HG02642 (cell line): Measurements from ENCODE around the gene DISC1.
"Not testable (repeated sequence)": the region's sequence is repeated elsewhere in the genome, so short reads cannot be mapped to it uniquely, and the experiment has no call there.

Experiments
- ATAC-seq: cut with Tn5 transposase; IDR thresholded peaks from one replicate; pipeline ENCODE4 v1.9.1; 2021; ENCODE audit warnings: mild to moderate bottlenecking; ENCODE audit not compliant: unreplicated experiment, poor library complexity

The DISC1 gene

DNA sequence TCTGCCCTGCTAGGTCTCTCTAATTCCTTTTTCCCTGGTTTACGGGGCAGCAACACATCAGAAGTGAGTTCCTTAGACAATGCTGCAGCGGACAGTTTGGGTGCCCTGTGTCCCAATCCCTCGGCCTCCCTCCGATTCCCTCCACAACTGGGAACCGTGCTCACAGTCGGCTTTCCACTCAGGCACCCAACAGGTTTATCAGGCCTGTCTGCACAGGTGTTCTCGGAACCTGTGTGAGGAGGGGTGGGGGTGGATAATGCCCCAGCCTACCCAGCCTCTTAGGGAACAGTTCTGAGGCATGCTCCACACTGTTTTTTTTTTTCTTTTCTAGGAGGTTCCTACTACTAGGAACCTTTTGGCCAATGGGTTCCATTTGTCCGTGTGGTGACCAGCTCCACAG lies 131.2 kb downstream of the DISC1 start:
- no peak for ATAC-seq

- ATAC-seq = no peak
These were observed 134.7 kb downstream of the DISC1 start for GRCh38 chr1:231761252-231761651.

- ATAC-seq = no peak
These were observed 135.4 kb downstream of the DISC1 start for GRCh38 chr1:231761747-231762541.

DNA sequence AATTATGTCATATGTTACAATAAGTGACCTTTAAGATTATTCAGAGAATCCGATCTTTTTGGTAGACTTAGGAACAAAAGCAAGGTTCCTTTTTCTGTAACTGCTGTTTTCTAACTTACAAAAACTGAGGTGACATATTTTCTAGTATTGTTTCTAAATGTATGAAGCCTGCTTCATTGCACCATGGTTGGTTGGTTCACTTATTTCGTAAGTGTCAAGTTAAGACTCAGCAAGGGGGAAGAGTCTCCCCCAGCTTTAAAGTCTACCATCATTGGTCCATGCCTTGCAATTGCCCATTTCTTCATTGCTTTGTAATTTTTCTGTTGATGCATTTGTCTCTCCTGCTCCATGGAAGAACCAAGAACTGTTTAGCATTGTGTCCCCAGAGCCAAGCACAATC lies 136.9 kb downstream of the DISC1 start:
- no peak for ATAC-seq

GRCh38 chr1:231765825-231766224 lies 139.2 kb downstream of the DISC1 start:
- ATAC-seq = not testable (repeated sequence)

DNA sequence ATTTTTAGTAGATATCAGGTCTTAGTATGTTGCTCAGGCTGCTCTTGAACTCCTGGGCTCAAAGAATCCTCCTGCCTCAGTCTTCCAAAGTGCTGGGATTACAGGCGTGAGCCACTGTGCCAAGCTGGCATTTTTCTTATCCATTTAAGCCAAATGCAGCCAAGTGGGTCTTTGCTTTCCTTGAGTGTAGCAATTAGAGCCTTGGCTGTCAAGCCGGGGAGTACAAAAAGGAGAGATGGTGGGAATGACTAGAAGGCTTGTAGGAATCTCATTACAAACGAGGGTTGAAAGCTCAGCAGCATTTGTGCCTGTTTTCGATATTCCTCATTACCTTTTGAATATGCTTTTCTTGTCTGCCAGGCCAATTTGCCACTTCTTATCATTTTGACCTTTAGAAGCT lies 140.9 kb downstream of the DISC1 start:
- ATAC-seq = no peak

DNA sequence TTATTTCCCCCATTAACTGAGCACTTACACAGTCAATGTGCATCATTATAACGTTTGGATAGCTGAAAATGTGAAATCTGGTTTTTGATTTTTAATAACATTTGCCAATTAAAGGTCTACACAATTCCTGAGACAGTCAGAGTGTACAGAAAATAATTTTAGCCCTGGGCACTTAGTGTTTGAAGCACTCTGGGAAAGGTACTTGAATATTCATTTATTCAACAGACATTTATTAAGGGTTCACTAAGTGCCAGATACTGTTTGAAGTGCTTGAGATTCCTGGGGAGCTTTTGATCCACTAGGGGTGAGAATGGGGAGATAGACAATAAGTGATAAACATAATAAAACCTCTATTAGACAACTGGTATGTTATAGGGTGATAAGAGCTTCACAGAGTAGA lies 141.8 kb downstream of the DISC1 start:
- ATAC-seq = no peak

GRCh38 chr1:231770506-231771175 lies 144.1 kb downstream of the DISC1 start:
- ATAC-seq = no peak

GRCh38 chr1:231774719-231775335 lies 148.2 kb downstream of the DISC1 start:
- no peak for ATAC-seq

DNA sequence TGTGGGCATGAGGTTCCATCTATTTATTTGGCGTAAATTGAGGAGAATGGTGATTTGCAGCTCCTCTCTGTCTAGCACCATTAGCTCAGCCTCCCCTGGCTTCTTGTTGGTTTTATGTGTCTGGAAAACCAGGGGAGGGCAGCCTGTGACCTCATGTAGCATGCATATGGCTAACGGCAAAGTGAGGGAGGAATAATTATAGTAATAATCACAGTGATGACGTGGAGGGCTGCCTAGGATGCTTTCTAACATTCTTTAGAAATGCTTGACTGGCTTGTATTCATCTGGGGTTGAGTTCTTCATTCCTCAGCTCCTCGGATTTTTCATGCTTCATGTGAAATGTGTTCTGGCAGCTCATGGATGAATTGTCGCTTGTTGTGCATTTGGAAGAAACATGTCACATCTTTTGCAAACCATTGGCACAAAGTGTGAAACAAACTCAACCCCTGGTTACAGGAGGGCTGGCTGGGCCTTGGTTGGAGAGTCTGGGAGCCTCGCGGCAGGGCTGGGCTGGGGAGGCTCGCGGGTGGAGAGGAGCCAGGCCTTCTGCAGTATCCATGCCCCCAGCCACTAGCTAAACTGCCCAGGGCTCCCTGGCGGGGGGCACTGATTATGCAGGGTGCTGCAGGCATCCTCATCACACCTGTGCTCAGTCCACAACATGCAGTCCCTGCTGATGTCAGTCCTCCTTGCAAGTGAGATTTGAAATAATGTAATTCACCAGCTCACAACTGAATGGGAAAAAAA lies 149.6 kb downstream of the DISC1 start:
- ATAC-seq = no peak

DNA sequence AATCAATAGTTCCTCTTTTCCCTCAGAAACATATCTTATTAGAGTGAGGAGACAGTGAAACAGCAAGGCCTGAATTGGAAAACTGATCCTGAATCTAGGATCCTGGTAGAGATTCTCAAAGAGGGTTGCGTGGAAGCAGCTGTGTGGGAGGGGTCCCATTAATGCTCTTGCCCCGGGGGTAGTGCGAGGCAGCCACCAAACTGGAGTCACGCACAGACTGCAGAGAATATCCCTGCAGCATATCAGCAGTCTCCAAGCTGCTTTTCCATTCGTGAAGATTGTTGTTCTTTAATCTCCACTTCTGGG lies 150.1 kb downstream of the DISC1 start:
- no peak for ATAC-seq

GRCh38 chr1:231778009-231778719 lies 151.6 kb downstream of the DISC1 start:
- no peak for ATAC-seq

GRCh38 chr1:231779081-231779480 lies 152.5 kb downstream of the DISC1 start:
- ATAC-seq = no peak

DNA sequence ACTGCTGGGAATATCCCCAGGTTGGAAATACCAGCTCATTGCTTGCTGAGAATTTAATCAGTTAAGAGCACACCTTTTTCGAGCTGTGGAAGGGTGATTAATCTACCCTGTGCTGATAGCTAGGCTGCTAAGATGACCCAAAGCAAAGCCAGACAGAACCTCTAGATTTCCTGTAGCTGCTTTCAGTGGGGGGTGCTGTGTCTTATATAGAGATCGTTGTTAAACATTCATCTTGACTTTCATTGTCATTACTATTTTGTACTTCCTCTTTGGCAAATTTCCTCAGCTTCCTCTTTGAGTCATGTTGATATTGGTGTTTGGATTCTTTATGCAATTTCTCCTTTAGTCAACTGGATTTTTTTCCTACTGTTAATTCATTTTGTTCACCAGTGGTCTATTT lies 155.3 kb downstream of the DISC1 start:
- ATAC-seq = no peak

DNA sequence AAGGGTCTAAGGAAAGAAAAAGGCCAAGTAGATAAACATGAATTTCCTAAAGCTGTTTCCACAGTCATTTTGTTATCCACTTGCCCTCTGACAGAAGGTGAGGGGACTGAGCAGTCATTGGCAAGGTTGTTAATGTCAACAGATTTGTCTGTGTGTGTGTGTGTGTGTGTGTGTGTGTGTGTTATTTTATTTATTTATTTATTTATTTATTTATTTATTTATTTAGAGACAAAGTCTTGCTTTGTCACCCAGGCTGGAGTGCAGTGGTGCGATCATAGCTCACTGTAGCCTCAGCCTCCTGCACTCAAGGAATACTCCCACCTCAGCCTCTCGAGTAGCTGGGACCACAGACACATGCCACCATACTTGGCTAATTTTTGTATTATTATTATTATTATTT lies 158.5 kb downstream of the DISC1 start:
- ATAC-seq = not testable (repeated sequence)

DNA sequence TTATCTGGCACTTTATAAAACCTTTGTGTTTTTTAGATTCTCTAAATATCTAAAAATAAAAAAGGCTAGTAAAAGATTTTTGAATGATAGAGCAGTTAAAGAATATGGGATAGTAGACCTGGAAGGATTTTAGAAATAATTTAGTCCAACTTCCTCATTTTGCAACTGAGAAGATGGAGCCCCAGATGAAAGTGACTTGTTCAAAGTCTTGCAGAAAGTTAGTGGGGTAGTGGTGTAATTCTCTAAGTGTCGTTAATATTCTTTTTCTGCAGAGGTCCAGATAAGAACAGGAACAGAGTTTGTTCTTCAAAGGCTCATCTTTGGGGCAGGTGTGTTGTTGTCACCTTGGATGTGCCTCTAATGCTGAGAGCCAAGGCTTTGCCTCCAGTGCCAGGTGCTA lies 159.5 kb downstream of the DISC1 start:
- ATAC-seq = no peak

DNA sequence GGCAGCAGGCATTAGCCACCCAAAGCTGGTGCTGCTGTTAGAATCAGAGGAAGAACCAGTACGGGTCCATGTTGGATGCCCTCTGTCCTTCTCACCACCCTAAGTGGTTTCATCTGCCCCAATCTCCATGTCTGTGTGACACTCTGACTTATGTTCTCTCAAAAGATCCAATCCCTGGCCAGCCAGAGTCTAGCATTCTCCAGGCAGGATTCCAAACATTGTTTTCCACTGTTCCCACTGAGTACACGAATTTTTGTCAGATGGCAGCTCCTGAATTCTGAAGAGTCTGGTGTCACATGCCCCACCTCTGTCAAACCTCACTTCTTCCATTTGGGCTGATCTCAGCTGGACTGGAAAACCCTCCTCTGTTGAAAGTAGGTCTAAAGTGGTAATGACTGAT lies 166.0 kb downstream of the DISC1 start:
- no peak for ATAC-seq

DNA sequence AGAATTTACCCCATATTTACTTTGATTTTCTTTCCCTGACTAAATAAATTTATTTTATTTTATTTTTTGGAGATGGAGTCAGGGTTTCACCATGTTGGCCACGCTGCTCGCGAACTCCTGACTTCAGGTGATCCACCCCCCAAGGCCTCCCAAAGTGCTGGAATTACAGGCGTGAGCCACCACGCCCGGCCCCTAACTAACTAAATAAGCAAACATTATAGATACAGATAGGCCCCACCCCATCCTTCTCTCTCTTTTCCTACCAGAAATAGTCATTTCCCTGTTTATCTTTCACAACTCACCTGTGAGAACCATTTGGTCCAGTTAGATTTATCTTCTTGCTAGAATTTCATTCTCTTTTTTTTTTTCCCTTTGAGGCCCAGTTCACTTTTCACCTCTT lies 167.3 kb downstream of the DISC1 start:
- no peak for ATAC-seq

GRCh38 chr1:231796141-231796540 lies 169.6 kb downstream of the DISC1 start:
- ATAC-seq = no peak

DNA sequence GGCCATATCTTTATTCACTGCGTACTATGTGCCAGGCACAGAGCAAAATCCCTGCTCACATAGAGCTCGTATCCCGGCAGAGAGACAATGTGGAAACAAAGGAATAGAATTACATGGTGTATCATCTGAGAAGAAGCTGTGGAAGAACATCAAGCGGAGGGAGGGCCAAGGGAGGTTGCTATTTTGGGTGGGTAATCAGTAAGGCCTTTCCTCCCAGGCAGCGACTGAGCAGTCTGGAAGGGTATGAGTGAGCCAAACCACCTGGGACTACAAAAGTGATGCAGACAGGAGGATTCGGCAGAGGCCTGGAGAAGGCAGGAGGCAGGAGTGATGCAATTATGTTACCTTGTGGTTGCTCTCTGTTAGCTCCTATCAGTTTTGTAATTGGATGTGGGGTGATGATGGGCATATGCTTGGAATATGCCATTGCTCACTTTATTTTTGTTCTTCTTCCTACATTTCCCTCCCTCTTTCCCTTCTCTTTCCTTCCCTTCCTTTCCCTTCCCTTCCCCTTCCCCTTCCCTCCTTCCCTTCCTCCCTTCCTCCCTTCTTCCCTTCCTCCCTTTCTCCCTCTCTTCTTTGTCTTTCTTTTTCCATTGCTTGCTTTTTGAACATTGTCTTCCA lies 172.9 kb downstream of the DISC1 start:
- ATAC-seq = no peak
